Stimulated activated CD4-positive, alpha-beta T cell treated with anti-CD3 and anti-CD28 coated beads, Interleukin-12 subunit alpha, Interleukin-12 subunit beta, amount 100 ng/mL, for 4 hours (primary cell): ENCODE measurements around the gene BRIX1.

Source experiments
- DNase-seq: peaks from one replicate; pipeline ENCODE4 v3.0.0-alpha.2; 2020

BRIX1 gene

GRCh38 chr5:34915139-34915855 lies at the start of gene BRIX1, which contains the start of gene RAD1:
BRIX1 (plus strand) TSS chr5:34915711; CDS start chr5:34915739, 28 bp downstream.
RAD1 (minus strand) TSS chr5:34915504; CDS start chr5:34914892, 612 bp downstream.
- peak; percentile 91 for DNase-seq

DNA sequence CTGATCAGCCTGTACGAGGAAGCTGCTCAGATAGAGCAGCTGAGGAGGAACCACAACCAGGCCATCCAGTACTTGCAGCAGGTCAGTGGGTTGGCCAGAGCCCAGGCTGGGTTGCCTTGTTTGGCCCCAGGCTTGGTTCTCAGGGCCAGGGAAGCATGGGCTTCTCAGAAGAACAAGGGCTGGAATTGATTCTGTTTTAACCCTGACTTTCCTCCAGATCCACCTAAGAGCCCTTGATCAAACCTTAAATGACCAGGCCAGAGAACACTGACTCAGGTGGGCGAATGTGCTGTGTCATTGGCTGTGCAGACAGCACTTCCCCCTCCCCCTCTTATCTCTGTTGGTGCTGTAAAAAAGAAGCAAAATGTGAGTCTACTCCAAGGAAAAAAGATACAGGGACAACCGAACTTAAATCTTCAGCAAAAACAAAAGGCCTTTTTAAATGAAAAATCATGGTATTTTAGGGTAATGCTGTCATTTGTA lies 48.5 kb upstream of the BRIX1 start:
- no peak for DNase-seq

DNA sequence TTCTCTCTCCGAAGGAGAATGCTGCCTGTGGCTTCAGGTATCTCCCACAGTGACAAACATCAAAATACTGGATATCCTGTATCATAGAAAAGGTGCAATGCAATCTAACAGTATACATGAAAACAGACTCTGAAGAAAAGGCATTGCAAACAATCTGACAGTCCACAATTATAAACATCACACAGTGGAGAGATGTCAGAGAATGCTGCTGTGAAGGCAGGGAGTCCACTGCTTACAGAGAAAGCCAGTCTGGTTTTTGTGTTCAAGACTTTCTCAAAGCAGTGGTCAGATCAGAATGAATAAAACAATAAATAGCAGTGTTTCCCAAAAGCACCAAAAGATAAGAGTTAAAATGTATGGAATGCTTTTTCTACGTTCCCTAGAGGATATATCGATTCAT lies 47.9 kb upstream of the BRIX1 start:
- DNase-seq: no peak

DNA sequence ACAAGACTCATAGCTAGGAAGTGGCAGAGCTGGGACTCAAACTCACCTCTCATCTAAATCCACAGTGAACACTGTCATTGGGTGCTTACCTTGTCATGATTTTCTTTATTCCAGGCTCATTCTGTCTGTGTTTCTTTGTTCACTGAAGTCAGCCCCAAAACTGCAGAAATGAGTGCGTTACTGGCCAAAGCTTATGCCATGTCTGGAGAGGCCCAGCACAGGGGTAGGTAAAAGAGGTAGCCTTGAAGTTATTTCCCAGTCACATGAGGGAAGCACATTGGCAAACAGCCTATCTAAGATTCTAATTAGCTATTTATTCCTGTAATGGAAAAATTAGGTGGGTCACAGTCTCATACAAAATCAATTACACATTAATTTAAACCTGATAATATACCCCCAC lies 46.7 kb upstream of the BRIX1 start:
- DNase-seq: no peak

DNA sequence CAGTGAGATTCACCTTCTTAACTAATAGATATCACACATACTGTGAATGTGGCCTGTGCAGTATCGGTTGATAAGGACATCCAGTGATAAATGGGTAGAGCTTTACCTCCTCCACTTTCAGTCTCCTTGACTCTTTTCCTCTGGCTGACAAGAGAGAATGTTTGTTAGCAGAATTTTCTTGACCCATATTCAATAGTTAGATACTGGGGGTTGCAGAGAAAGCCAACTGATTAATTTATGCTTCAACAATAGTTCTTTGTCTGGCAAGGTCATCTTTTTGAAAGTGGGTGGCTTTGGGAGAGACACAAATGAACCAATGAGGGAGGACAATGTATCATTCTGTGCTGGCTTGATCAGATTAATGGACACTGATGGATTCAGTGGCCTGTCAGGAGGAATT lies 46.3 kb upstream of the BRIX1 start:
- no peak for DNase-seq

- DNase-seq: no peak
These were observed 45.1 kb upstream of the BRIX1 start for GRCh38 chr5:34870382-34870781.

DNA sequence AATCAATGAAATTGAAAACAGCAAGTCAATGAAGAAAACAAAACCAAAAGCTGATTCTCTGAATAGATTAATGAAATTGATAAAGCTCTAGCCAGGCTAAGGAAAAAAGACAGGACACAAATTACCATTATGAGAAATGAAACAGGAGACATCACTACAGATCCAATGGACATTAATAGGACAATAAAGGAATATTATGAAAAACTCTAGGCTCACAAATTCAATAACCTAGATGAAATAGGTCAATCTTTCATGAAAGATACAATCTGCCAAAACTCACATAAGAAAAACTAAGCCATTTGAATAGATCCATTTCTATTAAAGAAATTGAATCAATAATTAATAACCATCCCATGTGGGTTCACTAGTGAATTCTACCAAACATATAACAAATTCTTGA lies 39.2 kb upstream of the BRIX1 start:
- no peak for DNase-seq

DNA sequence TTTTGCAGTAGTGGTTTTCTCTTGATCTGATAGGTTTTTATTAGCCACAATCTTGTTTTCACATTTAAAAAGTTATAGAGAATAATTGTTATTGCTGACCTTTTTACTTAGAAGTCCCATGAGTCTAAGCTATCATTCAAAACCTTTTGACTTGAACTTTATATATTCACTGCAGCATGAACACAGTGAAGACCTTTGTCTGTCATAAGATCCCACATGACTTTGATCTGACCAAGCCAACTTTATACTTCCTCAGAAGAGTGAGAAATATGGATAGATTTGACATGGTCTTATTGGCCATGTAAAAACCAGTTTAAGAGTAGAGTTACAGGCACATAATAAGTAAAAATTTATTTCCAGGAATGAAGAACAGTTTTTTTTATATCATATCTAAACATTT lies 34.3 kb upstream of the BRIX1 start:
- no peak for DNase-seq

DNA sequence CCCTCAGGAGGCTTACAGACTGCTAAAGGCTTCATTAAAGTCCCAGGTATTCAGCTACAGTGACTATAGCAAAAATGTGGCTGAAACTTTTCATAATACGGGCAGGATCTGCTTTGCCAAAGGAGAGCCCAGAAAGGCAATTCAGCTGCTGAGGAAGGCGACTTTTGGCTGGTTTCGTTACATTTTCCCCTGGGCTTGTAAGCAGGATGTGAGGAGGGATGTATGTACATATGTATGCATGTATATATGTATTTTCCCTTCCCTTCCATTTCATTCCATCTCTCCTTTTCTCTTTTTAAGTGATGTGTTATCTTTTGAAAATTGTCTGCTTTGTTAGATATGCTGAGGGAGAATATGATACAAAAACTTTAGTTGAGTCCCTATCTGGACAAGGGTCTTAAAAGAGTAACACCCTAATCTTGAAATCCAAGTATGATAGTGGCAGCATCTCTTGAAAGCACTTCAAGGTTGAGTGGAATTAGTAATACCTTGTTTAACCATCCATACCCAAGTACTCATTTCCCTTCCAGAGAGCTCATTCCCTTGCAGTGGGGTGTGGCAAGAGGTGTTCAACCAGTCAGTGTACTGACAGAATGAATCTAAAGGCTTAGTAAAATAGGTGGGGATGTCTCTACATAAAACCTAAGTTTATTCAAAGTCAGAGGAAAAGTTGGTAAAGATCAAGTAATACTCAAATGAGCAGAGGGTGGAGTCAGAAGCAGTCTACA lies 29.0 kb upstream of the BRIX1 start:
- no peak for DNase-seq

DNA sequence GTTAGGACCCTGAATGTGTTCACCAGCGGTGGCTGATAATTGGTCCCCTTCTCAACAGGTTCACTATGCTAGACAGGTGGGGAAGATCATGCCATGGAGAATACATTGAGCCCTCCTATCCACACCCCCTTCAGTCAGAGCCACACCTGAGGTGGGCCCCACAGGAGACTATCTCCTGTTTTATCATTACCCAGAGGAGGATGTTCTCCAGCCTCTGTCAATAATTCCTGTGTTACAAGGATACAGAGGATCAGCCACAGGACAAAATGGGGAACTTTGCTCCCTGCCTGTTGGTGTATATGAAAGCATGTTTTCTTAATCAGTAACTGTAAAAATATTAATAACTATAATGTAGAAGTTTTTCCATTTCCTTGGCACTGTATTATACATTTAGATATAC lies 26.1 kb upstream of the BRIX1 start:
- no peak for DNase-seq

- no peak for DNase-seq
These were observed 23.5 kb upstream of the BRIX1 start for GRCh38 chr5:34891981-34892380.

- no peak for DNase-seq
These were observed 23.1 kb upstream of the BRIX1 start for GRCh38 chr5:34892414-34892813.

GRCh38 chr5:34894716-34895115 lies 20.8 kb upstream of the BRIX1 start:
- no peak for DNase-seq

DNA sequence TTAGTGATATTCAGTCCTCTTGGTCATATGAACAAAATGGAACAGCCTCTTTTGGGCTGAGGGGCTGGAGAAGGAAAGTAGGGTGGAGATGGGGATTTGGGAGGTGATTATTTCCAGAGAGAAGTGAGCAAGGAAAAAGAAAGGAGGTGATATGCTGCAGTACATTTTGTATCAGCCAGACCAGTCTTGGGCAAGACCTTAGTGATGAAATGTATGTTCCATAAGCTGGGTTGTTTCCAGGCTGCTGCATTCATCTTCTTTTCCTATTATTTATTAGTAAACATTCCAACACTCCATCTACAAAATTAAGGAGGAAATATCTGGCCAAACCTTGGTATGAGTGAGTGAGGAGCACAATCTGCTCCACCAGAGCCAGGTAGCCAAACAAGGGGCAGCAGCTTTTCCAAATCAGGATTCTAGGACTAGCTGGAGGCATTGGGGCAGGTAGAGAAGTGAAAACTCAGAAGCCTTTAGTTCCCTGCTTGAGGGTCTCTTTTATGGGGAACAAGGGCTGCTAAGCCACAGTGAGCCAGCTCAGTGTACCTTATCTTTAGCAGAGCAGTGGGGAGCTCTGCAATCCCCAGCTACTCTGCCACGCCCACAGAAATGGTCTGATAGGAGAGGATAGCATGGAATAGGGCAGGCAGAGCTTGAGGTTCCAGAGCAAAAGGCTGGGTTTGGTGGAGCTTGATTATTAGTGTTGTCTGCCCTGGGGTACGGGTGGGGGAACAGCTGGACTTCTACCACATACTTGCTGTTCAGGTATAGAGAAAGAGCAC lies 19.7 kb upstream of the BRIX1 start:
- DNase-seq: no peak

- DNase-seq: no peak
These were observed 17.9 kb upstream of the BRIX1 start for GRCh38 chr5:34897646-34898045.

DNA sequence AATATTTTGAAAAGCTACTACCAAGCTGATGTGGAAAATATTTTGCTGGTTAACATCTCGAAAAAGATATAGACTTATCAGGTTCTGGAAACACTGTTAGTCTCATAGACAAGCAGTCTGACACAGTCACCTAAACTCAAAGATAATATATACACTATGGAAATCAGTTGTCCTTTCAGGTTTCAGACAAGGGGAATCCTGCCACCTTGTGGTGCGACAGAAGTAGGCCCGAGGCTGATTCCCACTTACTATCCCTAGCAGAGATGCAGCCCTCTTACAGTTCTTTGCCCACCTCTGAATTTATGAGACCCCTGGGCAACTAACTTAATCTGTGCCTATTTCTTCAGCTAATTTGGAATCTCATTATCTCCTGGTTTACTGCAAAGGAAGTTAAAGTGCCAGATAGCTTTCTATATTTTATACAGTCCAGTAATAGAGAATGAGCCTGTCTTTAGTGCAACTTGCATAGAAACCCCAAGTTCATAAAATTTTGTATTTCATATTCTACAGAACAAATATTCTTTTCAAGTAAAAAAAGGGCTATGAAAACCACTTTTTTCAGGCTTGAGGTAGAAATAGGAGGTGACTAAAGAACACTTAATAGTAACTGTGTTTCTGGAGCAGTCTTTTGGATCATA lies 17.1 kb upstream of the BRIX1 start:
- peak; percentile 51 for DNase-seq

DNA sequence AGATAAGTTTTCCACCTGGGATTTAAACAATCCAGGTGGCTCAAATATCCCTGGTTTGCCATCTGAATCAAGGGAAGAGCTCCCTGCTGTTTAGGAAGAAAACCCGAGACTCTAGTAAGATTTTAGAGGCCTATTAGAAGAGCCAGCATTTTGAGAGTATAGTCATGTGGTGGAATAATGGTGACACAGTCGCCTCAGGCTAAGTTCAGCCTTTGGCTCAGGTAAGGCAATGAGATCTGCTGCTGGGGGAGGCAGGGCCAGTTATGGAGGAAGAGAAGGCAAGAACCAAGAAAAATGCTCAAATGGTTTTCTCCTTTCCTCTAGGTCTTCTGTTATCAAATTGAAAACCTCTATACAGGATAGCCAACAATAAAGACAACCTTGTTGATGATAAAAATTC lies 16.4 kb upstream of the BRIX1 start:
- no peak for DNase-seq

DNA sequence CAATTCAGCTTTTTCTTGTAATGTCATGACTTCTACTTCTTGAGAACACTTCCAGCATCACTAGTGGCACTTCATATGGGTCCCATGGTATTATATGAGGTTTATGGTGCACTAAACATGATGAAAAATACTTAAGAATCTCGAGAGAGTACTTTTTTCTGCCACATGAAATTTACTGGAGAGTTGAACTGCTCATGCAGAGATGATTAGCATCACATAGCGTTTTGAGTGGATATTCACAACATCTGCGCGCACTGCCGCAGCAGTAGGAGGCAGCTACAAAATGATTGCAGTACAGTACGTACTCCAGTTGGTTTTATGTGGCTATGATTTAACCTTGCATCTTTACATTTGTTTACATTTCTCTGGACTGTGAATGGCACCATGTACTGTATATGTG lies 14.9 kb upstream of the BRIX1 start:
- no peak for DNase-seq

DNA sequence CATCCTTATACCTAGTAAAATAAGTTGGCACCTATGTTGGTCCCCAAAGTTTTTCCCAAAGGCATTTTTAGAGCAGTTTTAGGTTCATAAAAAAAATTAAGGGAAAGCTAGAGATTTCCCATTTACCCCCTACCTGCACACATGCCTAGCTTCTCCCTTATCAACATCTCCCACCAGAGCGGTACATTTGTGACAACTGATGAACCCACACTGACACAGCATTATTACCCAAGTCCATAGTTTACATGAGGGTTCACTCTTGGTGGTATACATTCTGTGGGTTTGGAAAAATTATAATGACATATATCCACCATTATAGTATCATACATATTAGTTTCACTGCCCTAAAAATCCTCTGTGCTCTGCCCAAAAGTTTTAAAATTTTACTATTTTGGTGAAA lies 12.3 kb upstream of the BRIX1 start:
- DNase-seq: no peak

GRCh38 chr5:34905564-34905963 lies 9.9 kb upstream of the BRIX1 start:
- no peak for DNase-seq

GRCh38 chr5:34913072-34913471 lies 2.4 kb upstream of the BRIX1 start:
- DNase-seq: no peak

- peak; percentile 16 for DNase-seq
These were observed 806 bp upstream of the BRIX1 start for GRCh38 chr5:34914671-34915138.

DNA sequence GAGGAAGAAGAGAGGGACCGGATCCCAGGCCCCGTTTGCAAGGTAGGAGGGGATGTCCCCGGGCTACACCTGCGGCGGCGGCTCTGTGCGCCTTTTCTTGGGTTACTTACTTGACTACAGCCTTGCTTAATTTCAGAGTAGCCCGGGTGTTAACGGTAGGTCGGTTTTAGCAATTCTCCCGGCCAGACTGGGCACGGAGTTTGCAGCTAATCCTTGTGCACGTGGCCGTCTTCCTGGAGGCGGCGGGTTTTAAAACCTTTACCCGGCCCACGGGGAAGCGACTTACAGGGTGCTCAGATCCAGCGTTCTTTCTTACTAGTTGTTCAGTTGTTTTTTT lies 313 bp downstream of the BRIX1 start:
- no peak for DNase-seq
